HG03159 (cell line): ENCODE data around the gene KHNYN.

ENCODE experiments used
- ATAC-seq: cut with Tn5 transposase; IDR thresholded peaks from one replicate; pipeline ENCODE4 v1.9.1; 2021; ENCODE audit warnings: mild to moderate bottlenecking, moderate library complexity; ENCODE audit not compliant: unreplicated experiment

KHNYN gene

GRCh38 chr14:24399999-24400718 lies 29.6 kb upstream of the KHNYN start:
- no peak for ATAC-seq

GRCh38 chr14:24401810-24402702 lies 27.7 kb upstream of the KHNYN start:
- ATAC-seq: no peak

GRCh38 chr14:24403294-24403998 lies 26.3 kb upstream of the KHNYN start:
- no peak for ATAC-seq

DNA sequence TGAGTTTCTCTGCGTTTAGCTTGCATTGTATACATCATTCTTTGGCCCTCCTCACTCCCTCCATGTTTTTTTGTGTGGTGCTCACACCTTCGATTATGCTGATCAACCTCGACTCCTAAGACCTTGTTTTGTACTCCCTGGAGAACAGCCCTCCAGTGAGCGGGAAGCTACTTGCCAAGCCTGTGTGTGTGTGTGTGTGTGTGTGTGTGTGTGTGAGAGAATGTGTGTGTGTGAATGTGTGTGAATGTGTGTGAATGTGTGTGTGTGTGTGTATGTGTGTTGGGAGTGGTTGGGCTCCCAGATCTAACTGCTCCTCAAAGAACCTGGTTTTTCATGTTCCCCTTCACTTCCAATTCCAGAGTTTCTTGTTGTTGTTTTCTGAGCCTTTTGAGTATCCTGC lies 24.9 kb upstream of the KHNYN start:
- ATAC-seq: no peak

DNA sequence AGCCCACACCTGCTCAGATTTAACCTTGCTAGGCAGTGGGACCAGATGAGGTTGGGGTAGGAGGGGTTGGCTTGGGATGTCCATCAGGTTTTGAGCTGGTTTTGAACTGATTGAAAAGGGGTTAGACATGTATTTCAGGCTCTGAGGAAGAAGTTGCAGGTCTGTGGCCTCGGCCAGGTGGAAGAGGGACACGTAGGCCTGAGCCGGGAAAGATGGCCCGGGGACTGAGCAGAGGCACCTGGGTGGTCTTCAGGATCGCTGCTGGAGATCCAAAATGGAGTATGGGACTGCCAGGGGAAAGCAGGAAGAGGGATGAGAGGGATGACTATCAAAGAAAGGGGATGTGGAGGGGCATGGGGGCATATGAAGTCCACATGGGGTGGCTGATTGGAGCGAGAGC lies 23.3 kb upstream of the KHNYN start:
- no peak for ATAC-seq

DNA sequence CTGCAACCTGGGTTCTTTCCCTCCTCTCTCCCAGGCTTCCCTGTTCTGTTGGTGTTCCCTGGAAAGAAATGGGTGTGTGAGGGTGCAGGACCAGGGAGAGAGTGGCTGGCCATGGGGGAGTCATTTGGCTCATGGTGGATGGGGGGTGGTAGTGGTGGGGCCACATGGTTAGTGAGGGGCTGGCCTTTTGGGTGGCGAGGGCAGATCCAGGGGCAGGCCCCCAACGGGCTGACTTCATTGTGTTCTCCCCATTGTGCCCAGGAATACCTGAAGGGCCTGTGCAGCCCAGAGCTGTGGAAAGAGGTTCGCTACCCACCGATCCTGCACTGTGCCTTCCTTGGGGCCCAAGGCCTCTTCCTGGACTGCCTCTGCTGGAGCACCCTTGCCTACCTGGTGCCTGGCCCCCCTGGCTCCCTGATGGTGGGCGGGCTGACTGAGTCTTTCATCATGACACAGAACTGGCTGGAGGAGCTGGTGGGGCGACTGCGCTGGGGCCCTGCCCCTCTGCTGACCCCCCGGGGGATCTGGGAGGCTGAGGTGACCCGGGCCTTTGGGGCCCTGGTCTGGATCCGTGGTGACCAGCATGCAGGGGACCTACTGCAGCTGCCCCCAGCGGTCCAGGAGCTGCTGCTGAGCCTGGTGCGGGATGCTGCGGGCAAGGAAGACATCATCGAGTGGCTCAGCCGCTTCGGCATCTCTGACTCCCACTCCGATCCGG lies 22.0 kb upstream of the KHNYN start:
- ATAC-seq: no peak

- no peak for ATAC-seq
Observed at GRCh38 chr14:24408764-24409163, 21.0 kb upstream of the KHNYN start.

- ATAC-seq: no peak
Observed at GRCh38 chr14:24409192-24409591, 20.6 kb upstream of the KHNYN start.

DNA sequence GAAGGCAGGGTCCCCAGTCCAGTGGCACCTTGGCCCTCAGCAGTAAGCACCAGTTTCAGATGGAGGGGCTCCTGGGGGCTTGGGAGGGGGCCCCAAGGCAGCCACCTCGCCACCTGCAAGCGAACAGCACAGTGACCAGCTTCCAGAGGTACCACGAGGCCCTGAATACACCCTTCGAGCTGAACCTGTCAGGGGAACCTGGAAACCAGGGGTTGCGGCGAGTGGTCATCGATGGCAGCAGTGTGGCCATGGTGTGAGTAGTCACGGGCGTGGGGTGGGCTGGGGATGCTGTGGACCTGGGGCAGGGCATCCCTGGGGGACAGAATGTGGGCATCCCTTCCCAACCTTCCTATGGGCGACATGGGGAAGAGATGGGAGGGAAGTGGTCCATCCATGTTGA lies 19.8 kb upstream of the KHNYN start:
- no peak for ATAC-seq

DNA sequence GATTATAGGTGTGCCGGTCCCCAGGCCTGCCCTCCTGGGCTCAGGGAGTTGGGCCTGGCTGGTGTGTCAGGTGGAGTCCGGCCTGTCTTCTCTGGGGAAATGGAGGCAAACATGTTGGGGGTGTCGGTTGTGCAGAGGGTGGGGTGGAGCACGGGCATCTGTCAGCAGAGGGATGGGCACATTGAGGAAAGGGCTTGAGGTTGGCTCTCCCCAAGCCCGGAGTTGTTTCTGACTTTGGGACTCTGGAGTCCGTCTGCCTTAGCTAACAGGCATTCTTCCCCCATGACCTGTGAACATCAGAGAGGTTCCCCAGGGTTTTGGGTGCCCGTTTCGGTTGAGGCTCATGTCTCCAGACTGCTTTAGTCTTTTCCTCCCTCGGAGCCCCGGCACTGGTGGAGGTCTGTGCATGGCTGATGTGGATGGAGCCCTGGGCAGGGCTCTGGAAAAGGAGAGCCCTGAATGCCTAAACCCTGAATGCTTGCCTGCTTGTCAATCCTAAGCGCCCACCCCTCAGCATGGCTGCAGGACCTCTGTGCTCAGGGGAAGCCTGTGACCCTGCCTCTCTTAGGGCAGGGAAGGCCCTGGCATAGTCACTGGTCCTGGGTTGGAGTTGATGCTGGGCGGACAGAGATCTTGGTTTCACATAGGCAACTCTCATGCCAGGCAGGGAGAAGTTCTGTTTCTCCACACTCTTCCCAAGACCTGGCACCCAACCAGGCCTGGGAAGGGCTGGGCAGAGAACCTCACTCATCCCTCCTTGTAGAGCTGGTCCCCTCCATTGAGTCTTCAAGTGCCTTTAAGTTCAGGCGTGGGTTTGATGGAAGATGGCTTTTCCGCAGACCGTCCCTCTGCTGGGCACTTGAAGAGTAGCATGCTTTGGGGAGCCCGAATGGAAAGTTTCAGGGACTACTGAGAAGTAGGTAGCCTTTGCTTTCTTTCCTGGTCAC lies 18.0 kb upstream of the KHNYN start:
- ATAC-seq: peak; percentile 58

GRCh38 chr14:24414077-24414476 lies 15.7 kb upstream of the KHNYN start:
- no peak for ATAC-seq

DNA sequence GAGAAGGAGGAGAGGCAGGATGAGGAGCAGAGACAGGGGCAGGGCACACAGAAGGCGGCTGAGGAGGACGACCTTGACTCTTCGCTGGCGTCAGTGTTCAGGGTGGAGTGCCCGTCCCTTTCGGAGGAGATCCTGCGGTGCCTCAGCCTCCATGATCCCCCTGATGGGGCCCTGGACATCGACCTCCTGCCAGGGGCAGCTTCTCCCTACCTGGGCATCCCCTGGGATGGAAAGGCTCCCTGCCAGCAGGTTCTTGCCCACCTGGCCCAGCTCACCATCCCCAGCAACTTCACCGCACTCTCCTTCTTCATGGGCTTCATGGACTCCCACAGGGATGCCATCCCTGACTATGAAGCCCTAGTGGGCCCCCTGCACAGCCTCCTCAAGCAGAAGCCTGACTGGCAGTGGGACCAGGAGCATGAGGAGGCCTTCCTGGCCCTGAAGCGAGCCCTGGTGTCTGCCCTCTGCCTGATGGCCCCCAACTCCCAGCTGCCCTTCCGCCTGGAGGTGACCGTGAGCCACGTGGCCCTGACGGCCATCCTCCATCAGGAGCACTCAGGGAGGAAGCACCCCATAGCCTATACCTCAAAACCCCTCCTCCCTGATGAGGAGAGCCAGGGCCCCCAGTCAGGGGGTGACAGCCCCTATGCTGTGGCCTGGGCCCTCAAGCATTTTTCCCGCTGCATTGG lies 14.9 kb upstream of the KHNYN start:
- ATAC-seq: no peak

DNA sequence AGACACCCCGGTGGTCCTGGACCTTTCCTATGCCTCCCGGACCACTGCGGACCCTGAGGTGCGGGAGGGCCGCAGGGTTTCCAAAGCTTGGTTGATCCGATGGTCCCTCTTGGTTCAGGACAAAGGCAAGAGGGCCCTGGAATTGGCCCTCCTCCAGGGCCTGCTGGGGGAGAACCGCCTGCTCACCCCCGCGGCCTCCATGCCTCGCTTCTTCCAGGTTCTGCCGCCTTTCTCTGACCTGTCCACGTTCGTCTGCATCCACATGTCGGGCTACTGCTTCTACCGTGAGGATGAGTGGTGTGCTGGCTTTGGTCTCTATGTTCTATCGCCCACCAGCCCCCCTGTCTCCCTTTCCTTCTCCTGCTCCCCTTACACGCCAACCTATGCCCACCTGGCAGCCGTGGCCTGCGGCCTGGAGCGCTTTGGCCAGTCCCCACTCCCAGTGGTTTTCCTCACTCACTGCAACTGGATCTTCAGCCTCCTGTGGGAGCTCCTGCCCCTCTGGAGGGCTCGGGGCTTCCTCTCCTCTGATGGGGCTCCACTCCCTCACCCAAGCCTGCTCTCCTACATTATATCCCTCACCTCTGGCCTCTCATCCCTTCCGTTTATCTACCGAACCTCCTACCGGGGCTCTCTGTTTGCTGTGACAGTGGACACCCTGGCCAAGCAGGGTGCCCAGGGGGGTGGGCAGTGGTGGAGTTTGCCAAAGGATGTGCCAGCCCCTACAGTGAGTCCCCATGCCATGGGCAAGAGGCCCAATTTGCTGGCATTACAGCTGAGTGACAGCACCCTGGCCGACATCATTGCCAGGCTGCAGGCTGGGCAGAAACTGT lies 14.1 kb upstream of the KHNYN start:
- no peak for ATAC-seq

GRCh38 chr14:24416254-24416931 lies 13.4 kb upstream of the KHNYN start:
- no peak for ATAC-seq

GRCh38 chr14:24416932-24417619 lies 12.7 kb upstream of the KHNYN start:
- no peak for ATAC-seq

GRCh38 chr14:24417832-24418491 lies 11.8 kb upstream of the KHNYN start:
- ATAC-seq: no peak

- no peak for ATAC-seq
Observed at GRCh38 chr14:24418492-24418873, 11.3 kb upstream of the KHNYN start.
